Glomerular visceral epithelial cell (primary cell): ENCODE measurements around the gene DAO.

Experiments used
- DNase-seq: peaks from one replicate; pipeline ENCODE4 v3.0.0-alpha.2; 2016; ENCODE audit errors: extremely low spot score

The DAO gene

DNA sequence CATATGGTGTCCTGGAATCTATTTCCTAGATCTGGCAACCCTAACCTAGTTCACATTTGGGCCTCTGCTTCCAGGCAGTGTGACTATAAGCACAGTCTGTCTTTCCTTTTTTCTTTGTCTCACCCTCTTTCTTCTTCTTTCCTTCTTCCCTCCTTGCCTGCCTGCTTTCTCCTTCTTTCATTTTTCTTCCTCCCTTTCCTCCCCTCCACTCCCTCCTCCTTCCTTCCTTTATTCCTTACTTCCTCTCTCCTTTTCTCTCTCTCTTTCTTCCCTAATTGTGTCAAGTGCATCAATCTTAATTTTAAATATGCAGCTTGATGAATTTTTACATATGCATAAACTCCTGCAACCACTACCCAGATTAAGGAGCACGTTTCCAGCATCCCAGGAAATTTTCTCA, 4.6 kb upstream of the DAO start:
- no peak for DNase-seq

- DNase-seq, result no peak
Observed at GRCh38 chr12:108875682-108876361, 4.1 kb upstream of the DAO start.

- DNase-seq, result no peak
Observed at GRCh38 chr12:108876550-108876949, 3.3 kb upstream of the DAO start.

GRCh38 chr12:108881953-108882352, 2.1 kb downstream of the DAO start:
- peak; percentile 15 for DNase-seq

DNA sequence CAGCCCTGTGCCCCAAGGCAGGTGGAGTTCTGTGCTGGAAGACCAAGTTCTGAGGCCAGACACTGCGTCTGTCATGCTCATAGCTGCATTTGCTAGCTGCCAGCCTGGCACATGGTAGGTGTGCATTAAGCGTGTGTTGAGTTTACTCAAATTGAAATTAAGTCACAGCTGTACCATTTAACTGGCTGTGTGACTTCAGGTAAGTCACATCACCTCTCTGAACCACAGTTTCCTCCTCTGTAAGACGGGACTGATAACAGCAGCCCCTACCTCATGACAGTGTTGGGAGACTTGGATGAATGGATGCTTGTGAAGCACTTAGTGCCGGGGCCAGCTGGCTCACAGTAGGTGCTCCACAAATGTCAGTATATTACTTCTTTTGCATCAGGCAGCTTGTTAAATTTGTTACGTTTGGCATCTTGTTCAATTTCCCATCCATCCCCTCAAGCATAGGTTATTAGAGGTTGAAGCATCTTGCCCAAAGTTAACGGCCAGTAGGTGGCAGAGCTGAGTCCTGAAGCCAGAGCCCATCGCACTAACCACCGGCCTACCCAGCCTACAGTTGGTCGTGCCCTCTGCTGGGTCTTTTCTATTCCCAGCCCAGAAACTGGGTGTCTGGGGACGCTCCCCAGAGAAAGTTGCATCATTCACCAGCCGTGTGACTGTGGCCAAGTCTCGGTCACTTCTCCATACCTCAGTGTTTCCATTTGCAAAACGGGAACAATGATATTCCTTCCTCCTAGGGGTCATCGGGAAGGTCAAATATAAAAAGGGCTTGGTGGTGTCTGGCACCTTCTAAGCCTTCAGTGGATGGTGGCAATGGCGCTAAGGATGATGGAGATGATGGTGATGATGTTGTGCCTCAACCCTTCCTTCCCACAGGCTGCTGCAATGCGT, 4.5 kb downstream of the DAO start:
- DNase-seq, result peak; percentile 20

- no peak for DNase-seq
Observed at GRCh38 chr12:108886873-108887629, 7.2 kb downstream of the DAO start.

DNA sequence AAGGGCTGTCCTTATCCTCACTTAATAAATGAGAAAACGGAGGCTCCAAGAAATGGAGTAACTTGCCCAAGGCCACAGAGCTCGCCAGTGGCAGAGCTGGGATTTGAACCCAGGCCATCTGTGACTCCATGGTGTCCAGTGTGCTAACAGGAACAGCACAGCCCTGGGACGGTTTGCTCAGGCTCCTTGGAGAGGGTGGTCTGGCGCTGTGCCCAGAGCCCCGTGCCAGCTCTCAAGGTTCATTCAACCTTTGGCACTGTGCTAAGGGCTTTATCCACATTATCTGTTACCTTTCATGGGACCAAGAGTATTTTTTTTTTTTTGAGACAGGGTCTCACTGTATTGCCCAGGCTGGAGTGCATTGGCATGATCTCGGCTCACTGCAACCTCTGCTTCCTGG, 8.1 kb downstream of the DAO start:
- DNase-seq, result no peak

DNA sequence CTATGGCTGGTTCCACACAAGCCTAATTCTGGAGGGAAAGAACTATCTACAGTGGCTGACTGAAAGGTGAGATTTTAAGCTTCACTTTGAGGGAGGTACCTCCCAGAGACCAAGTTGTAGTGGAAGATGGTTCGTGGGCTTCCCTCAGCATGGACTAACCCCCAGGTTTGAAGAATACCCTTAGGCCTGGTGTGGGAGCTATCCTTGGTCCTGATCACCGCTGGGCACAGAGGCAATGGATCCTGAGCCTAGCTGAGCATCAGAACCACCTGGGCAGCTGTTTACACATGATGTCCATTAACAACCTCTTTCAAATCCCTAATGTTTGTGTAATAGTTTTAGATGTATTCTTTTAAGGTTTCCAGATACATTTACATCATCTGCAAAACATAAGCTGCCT, 10.3 kb downstream of the DAO start:
- no peak for DNase-seq

- no peak for DNase-seq
Observed at GRCh38 chr12:108895220-108895802, 15.4 kb downstream of the DAO start.

DNA sequence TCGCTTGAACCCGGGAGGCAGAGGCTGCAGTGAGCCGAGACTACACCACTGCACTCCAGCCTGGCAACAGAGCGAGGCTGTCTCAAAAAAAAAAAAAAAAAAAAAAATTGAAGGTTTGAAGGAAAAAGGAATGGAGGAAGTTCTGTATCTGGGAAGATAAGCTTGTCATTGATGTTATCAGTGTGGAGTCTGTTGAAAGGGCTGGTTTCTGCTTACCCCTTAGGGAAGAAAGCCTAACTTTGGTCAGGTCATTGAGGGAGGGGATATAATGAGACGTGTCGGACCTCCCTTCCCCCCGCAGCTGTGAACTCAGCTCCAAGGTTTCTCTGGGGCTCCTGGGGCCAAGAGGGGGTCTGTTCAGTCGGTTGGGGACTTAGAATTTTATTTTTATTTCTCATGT, 16.4 kb downstream of the DAO start:
- no peak for DNase-seq

DNA sequence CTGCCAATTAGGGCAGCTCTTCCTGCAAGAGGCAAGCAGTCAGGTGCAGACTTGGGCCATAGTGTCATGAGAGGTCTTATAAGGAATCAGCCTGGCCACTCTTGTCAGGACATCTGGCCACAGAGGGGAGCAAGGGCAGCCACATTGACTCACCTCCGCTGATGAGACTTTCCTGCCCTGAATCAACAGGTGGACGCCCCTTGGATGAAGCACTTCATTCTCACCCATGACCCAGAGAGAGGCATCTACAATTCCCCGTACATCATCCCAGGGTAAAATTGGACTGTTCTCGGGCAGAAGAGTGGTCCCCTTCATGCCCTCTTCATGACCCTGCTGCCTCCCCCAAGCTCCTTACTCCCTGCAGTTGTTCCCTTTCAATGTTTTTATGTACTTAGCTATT, 16.9 kb downstream of the DAO start:
- DNase-seq, result no peak

- no peak for DNase-seq
Observed at GRCh38 chr12:108899145-108899544, 19.3 kb downstream of the DAO start.

DNA sequence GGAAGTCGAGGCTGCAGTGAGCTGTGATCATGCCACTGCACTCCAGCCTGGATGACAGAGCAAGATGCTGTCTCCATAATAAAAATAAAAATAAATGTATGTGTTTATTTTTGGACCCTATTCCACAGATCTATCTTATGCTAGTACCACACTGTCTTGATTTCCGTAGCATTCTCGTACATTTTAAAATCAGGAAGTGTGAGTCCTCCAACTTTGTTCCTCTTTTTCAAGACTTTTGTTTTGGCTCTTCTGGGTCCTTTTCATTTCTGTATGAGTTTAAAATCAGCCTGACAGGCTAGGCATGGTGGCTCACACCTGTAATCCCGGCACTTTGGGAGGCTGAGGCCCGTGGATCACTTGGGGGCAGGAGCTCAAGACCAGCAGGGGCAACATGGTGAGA, 25.8 kb downstream of the DAO start:
- DNase-seq, result no peak

DNA sequence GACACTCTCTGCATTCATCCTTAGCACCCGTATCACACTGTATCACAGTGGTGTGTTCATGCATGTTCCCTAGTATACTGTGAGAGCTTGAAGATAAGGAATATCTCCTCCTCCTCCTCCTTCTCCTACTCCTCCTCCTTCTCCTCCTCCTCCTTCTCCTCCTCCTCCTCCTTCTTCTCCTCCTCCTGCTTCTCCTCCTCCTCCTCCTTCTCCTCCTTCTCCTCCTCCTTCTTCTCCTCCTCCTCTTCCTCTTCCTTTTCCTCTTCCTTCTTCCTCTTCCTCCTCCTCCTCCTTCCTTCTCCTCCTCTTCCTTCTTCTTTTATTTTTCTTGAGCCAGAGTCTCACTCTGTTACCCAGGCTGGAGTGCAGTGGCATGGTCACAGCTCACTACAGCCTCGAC, 27.1 kb downstream of the DAO start:
- no peak for DNase-seq

- DNase-seq, result peak; percentile 26
Observed at GRCh38 chr12:108907839-108908351, 28.0 kb downstream of the DAO start.

DNA sequence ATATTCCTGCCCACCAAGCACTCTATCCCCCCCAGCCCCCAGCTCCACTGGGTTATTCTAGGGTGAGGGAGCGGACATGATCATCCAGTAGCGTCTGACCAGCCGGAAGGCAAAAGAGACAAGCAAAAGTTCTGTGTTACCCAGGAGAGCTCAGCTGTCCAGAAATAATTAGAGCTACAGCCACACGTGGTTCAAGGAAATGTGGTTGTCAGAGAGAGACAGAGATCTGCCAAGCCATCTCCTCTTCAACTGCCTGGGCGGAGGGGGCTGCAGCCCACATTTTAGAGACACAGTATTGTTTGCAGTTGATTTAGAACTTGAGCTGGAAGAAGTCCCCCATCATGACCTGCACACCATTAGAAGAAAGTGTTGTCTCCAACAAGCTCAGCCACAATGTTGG, 30.4 kb downstream of the DAO start:
- DNase-seq, result no peak

- DNase-seq, result no peak
Observed at GRCh38 chr12:108911915-108912314, 32.0 kb downstream of the DAO start.

- no peak for DNase-seq
Observed at GRCh38 chr12:108912361-108912760, 32.5 kb downstream of the DAO start.

GRCh38 chr12:108914121-108914531, 34.2 kb downstream of the DAO start:
- no peak for DNase-seq

- no peak for DNase-seq
Observed at GRCh38 chr12:108915632-108916133, 35.8 kb downstream of the DAO start.

GRCh38 chr12:108916336-108916735, 36.4 kb downstream of the DAO start:
- no peak for DNase-seq

DNA sequence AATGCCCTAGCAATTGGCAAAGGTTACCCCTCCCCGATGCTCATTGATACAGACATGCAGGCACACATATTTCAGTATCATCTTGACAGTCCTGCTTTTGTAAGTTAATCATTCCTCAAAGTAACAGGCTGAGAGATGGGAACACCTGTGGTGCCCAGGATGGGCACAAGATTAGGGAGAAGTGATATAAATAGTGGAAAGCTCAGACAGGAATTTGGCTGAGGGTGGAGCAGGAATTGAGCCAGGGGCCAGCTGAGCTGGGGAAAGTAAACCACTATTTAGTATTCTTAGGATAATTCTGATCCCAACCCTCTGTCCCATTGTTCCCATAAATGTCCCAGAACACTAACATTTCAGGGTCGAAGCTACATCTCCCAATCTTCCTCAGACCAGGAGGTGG, 38.3 kb downstream of the DAO start:
- no peak for DNase-seq
